Measurements from ENCODE around the gene H6PD.

Gene H6PD

GRCh38 chr1:9269078-9269501, 34.5 kb downstream of the H6PD start:
- no peak overlapping the region for H3K4me3 ChIP-seq (ENCODE audit: low read depth, low read length)
- TF ChIP-seq CTCF (IDR thresholded peaks at IDR 0.05; ENCODE audit: insufficient read depth, low read depth, low read length, missing control alignments), result no peak
- no peak for DNase-seq (ENCODE audit: low read depth)

DNA sequence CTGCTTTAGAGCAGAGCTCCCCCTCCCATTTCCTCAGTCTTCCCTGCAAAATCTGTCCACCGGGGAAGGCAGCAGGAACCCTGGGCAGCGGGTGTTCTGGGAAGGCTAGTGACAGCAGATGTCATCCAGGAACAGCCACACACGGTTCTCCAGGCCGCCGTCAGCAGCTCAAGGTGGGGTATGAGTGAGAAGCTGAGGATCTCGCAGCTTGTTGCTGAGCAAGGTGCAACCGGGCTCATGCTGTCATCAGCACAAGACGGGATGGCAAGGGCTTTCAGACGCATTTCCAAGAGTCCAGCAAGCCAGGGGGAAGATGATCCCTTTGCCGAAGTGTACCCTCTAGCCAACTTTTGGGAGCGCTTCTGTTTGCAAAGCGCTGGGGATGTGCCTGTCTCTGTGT, 35.1 kb downstream of the H6PD start:
- TF ChIP-seq CTCF (IDR thresholded peaks at IDR 0.05; ENCODE audit: insufficient read depth, low read depth, low read length, missing control alignments), result no peak
- no peak for DNase-seq (ENCODE audit: low read depth)

GRCh38 chr1:9270290-9270883, 35.8 kb downstream of the H6PD start:
- TF ChIP-seq CTCF (IDR thresholded peaks at IDR 0.05; ENCODE audit: insufficient read depth, low read depth, low read length, missing control alignments), result no peak
- no peak for DNase-seq (ENCODE audit: low read depth)
- no peak overlapping the region for H3K4me3 ChIP-seq (ENCODE audit: low read depth, low read length)

More for the DNA sequence above, 35.1 kb downstream of the H6PD start:
- no peak overlapping the region for H3K4me3 ChIP-seq (ENCODE audit: low read depth, low read length)

DNA sequence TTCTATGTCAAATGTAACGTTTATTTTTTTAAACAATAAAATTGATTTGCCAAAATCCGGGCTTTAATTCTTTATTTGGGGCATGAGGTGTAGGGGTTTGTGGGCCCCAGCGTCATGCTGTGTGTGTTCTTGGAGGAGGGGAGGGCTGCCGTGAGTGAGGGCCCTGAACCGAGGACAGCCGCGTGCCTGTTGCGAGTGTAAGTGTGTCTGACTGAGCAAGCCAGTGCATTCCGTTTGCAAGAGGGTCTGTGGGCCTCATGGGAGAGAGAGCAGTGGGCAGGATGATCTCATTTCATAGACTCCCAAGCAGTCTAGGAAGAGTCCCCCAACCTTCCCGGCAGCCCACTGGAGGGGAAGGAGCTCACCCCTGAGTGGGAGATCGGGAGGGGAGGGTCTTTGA, 36.7 kb downstream of the H6PD start:
- H3K4me3 ChIP-seq (ENCODE audit: low read depth, low read length), result no peak overlapping the region
- DNase-seq (ENCODE audit: low read depth), result no peak
- no peak for TF ChIP-seq CTCF (IDR thresholded peaks at IDR 0.05; ENCODE audit: insufficient read depth, low read depth, low read length, missing control alignments)

DNA sequence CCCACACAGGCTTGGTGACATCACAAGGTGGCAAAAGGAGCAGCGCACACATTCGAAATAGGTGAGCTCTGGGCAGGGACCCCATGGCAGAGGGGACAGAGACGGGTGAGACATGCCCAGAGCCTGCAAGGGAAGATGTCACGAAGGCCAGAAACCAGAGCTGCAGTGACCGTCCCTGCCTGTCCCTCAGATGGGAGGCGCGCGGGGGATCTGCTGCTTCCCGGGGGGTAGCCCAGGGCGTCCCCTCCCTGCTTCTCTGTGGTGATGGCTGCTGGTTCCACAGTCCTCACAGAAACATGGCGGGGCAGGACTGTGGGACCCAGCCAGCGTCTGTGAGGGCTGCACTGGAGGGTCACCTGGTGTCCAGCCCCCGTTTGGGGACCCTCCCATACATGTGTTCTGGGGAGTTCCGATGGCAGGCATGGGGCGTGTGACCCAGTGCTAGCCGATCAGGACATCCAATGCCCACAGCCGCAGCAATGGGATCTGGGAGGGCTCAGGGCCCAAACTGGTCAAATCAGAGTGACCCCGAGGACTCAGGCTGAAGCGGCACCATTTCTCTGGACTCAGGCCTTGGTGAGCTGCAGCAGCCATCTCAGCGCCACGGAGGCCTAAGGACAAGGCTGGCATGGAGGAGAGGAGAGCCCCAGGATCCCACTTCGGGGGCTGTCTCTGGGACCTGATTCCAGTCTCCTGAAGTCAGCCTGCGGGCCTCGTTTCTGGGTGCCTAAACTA, 37.5 kb downstream of the H6PD start:
- no peak overlapping the region for H3K4me3 ChIP-seq (ENCODE audit: low read depth, low read length)
- no peak for DNase-seq (ENCODE audit: low read depth)
- no peak for TF ChIP-seq CTCF (IDR thresholded peaks at IDR 0.05; ENCODE audit: insufficient read depth, low read depth, low read length, missing control alignments)

GRCh38 chr1:9273177-9273576, 38.6 kb downstream of the H6PD start:
- no peak for DNase-seq (ENCODE audit: low read depth)
- TF ChIP-seq CTCF (IDR thresholded peaks at IDR 0.05; ENCODE audit: insufficient read depth, low read depth, low read length, missing control alignments), result no peak
- H3K4me3 ChIP-seq (ENCODE audit: low read depth, low read length), result no peak overlapping the region
